HepG2 (cell line): Measurements from ENCODE around the gene CRHR1. TPM values are rescaled to one million over a fixed set of nuclear protein-coding genes. Genes with fewer than 3 reads are reported as not detected.

Experiments
- ATAC-seq: fragments of 200-7000 bp; cut with Tn5 transposase; 3 replicates; pipeline ENCODE4 v1.9.1; 2020; ENCODE audit warnings: mild to moderate bottlenecking, moderate library complexity
- BruUV-seq: library from RNA; stranded (reverse); fragments of 400-500 nt; replicated peaks from 2 replicates; lab custom pipeline; 2021; lab: Mats Ljungman, UMichigan
- CTCF ChIA-PET: fragments of 300-600 bp; formaldehyde crosslinking; extraction: SDS; loops from one replicate; lab custom pipeline; 2021; ENCODE audit warnings: low total read pairs, inconsistent platforms, low intra/inter-chr PET ratio; lab: Yijun Ruan, JAX
- POLR2A ChIA-PET: fragments of 350-600 bp; sonication (Branson Sonifier 250); formaldehyde crosslinking; loops from one replicate; lab custom pipeline; 2020; ENCODE audit warnings: antibody characterized with exemption, inconsistent platforms; lab: Yijun Ruan, JAX
- DNase-seq: peaks from one replicate; pipeline ENCODE4 v3.0.0-alpha.2; 2015; ENCODE audit warnings: low spot score
- FAIRE-seq: peaks from 3 replicates; lab custom pipeline; 2011; peaks lifted over from hg19 to GRCh38; lab: Jason Lieb, UNC
- H2AFZ ChIP-seq: one replicate; pipeline ENCODE4 v1.6.1; 2011; ENCODE audit warnings: low read length, inconsistent platforms
- H3K27ac ChIP-seq: fragments of 300-600 bp; 3 replicates; pipeline ENCODE4 v1.8.0; 2011; ENCODE audit warnings: mixed run types, mild to moderate bottlenecking, mixed read lengths, low read length, inconsistent platforms; ENCODE audit not compliant: insufficient read depth; ENCODE audit errors: extremely low read length
- H3K27me3 ChIP-seq, 2 experiments: fragments of 200-600 bp in 1 of 2; 2 replicates in 1 of 2; 3 replicates in 1 of 2; pipeline versions ENCODE4 v1.6.0 to v1.8.0; 2011; ENCODE audit warnings: low read length in 2 of 2, mild to moderate bottlenecking in 2 of 2, moderate library complexity in 2 of 2, inconsistent platforms in 1 of 2; ENCODE audit not compliant: insufficient read depth in 2 of 2, control insufficient read depth in 1 of 2
- H3K36me3 ChIP-seq, 2 experiments: fragments of 200-600 bp in 1 of 2; replicated peaks in 1 of 2; 2 replicates in 1 of 2; 3 replicates in 1 of 2; pipeline versions ENCODE4 v1.5.1 to v1.8.0; 2011; ENCODE audit warnings: low read length in 2 of 2, inconsistent platforms in 1 of 2; ENCODE audit not compliant: insufficient read depth in 2 of 2, control insufficient read depth in 1 of 2
- H3K4me1 ChIP-seq: 2 replicates; pipeline ENCODE4 v1.5.1; 2012; ENCODE audit warnings: low read length, inconsistent platforms; ENCODE audit not compliant: insufficient read depth
- H3K4me2 ChIP-seq: 2 replicates; pipeline ENCODE4 v1.6.0; 2011; ENCODE audit warnings: low read depth, low read length, inconsistent platforms
- H3K4me3 ChIP-seq, 3 experiments: fragments of 200-600 bp in 1 of 3; sonication (generic), shearing (Covaris generic) in 1 of 3; replicated peaks in 1 of 3; 2 replicates each; pipeline ENCODE4 v1.5.1; 2011 to 2016; ENCODE audit warnings: low read length in 3 of 3, inconsistent platforms in 2 of 3, low read depth in 2 of 3, mild to moderate bottlenecking in 2 of 3, control low read depth in 1 of 3, mixed read lengths in 1 of 3; ENCODE audit not compliant: insufficient read depth in 1 of 3
- H3K79me2 ChIP-seq: one replicate; pipeline ENCODE4 v1.6.1; 2011; ENCODE audit warnings: low read length, inconsistent platforms; ENCODE audit not compliant: insufficient read depth
- H3K9ac ChIP-seq: 2 replicates; pipeline ENCODE4 v1.6.0; 2011; ENCODE audit warnings: mild to moderate bottlenecking, low read depth, low read length, inconsistent platforms; ENCODE audit not compliant: insufficient read depth
- H3K9me3 ChIP-seq: 2 replicates; pipeline ENCODE4 v1.5.1; 2012; ENCODE audit warnings: mild to moderate bottlenecking, low read length
- H4K20me1 ChIP-seq: 2 replicates; pipeline ENCODE4 v1.6.0; 2011; ENCODE audit warnings: inconsistent platforms, mild to moderate bottlenecking, low read length, moderate library complexity; ENCODE audit not compliant: insufficient read depth
- CCAR2 ChIP-seq: fragments of 200-400 bp; formaldehyde crosslinking; optimal IDR thresholded peaks from 2 replicates; pipeline ENCODE3; 2018; ENCODE audit warnings: low read depth, mild to moderate bottlenecking, low read length, moderate library complexity
- GFI1 ChIP-seq: sonication (generic); formaldehyde crosslinking; IDR thresholded peaks from 2 replicates; pipeline ENCODE4 v1.5.0; 2020; ENCODE audit warnings: missing genetic modification reagents, mild to moderate bottlenecking, borderline replicate concordance
- MATR3 ChIP-seq: sonication (generic); formaldehyde crosslinking; IDR thresholded peaks from 2 replicates; pipeline ENCODE4 v1.4.0; 2020; ENCODE audit warnings: missing genetic modification reagents
- SAFB2 ChIP-seq: sonication (generic); formaldehyde crosslinking; IDR thresholded peaks from 2 replicates; pipeline ENCODE4 v1.5.1; 2020; ENCODE audit warnings: missing genetic modification reagents, low read depth, mild to moderate bottlenecking, borderline replicate concordance
- SMC3 ChIP-seq: IDR thresholded peaks from 2 replicates; pipeline ENCODE4 v1.6.1; 2011; ENCODE audit warnings: low read length, improper control_type of control experiment
- STAG1 ChIP-seq: sonication (generic); formaldehyde crosslinking; IDR thresholded peaks from 2 replicates; pipeline ENCODE4 v1.4.0; 2020; ENCODE audit warnings: missing genetic modification reagents
- ZBTB7A ChIP-seq: sonication (generic); formaldehyde crosslinking; IDR thresholded peaks from 2 replicates; pipeline ENCODE4 v1.8.0; 2022; ENCODE audit warnings: mild to moderate bottlenecking, missing genetic modification reagents
- ZFP36L2 ChIP-seq: sonication (generic); formaldehyde crosslinking; IDR thresholded peaks from 2 replicates; pipeline ENCODE4 v1.4.0; 2020; ENCODE audit warnings: missing genetic modification reagents
- ZNF644 ChIP-seq: IDR thresholded peaks from 2 replicates; pipeline ENCODE4 v1.6.1; 2016; ENCODE audit warnings: low read depth
- WGBS: methylation state at CpG from one replicate; pipeline ENCODE4 v1.1.6; 2017; ENCODE audit warnings: low lambda C conversion rate; 5-methylcytosine and 5-hydroxymethylcytosine counted together
- in situ Hi-C: cut with HindIII; loops from 2 replicates; pipeline ENCODE4 v1.10.0; 2017; ENCODE audit warnings: low pct_unique_long_range_greater_than_20kb; ENCODE audit not compliant: extremely low pct_ligation_motif_present
- intact Hi-C: fragments of 100-400 bp; cut with micrococcal nuclease; formaldehyde crosslinking; loops from one replicate; pipeline ENCODE4 v1.10.0; 2022; ENCODE audit not compliant: unreplicated experiment
- polyA plus RNA-seq, 8 experiments: library from polyadenylated mRNA; depleted of rRNA in 3 of 8; stranded (reverse) in 7 of 8; unstranded in 1 of 8; fragments of >200 nt; fragmentation: Illumina TruSeq in 4 of 8; extraction: Trizol in 4 of 8; gene quantifications; 2 replicates each; pipeline versions ENCODE4 v1.2.1 to v1.2.3, GENCODE V29; 2011 to 2016; ENCODE audit warnings: low read depth in 4 of 8, missing spikeins in 1 of 8, mixed read lengths in 1 of 8; ENCODE audit not compliant: insufficient read depth in 1 of 8
- total RNA-seq, 5 experiments: library from RNA; depleted of rRNA; stranded (reverse); fragments of >200 nt; fragmentation: Illumina TruSeq; extraction: Trizol; gene quantifications; 2 replicates each; pipeline ENCODE4 v1.2.3, GENCODE V29; 2016; ENCODE audit warnings: low read depth in 1 of 5
- TF ChIP-seq, protein P1 (sequence below): sonication (generic); formaldehyde crosslinking; IDR thresholded peaks from 2 replicates; pipeline ENCODE4 v1.5.1; 2020; ENCODE audit warnings: missing genetic modification reagents, mild to moderate bottlenecking, borderline replicate concordance
- TF ChIP-seq, protein P2 (sequence below): sonication (generic); formaldehyde crosslinking; IDR thresholded peaks from 2 replicates; pipeline ENCODE4 v1.5.1; 2020; ENCODE audit warnings: mild to moderate bottlenecking, missing genetic modification reagents, moderate library complexity

Gene CRHR1
- total and polyA plus RNA-seq, 2 of the 13 experiments (the other 11 are each of a cell fraction or from before 2014, with no cell fraction given) = not detected

DNA sequence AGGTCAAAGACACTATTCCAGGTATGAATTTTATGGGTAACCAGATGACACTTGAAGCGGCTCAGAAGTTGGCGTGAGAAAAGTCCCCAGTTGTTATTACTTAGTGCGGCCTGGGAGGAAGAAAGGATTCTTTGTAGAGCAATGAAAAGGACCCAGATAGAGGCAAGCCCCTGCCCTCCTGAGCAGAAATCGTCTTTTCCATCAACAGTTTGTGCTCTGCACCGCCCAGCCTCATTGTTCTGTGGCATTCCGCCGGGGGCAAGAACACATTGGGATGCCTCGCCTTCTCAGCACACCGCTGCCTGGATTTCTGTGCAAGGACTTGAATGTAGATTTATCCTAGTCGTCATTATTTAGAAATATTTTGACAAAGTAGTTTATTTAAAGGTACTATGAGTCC is 32.7 kb upstream of the CRHR1 start:
- in situ Hi-C loops = loop anchor here (5.0 kb wide), 1 partner anchor 51 kb away; no protein-coding TSS in a partner anchor
- Histone ChIP-seq H3K27ac (no peak overlapping the region), H3K9me3 (no peaks in the 10 kb centered on the region), H3K36me3 (no peaks in the 10 kb centered on the region), H3K4me2 (no peak overlapping the region), H4K20me1 (no peaks in the 10 kb centered on the region; the same call in 1 of the 2 replicates), H3K4me1 (no peaks in the 10 kb centered on the region), H3K9ac (no peak overlapping the region), H3K4me3 (no peak overlapping the region), H3K27me3 (peaks cover 8 to 69% of the 10 kb centered on the region in 2 experiments), H2AFZ (no peak overlapping the region), H3K79me2 (no peaks in the 10 kb centered on the region)
- intact Hi-C loops = no loop called here
- ChIA-PET CTCF (no interaction called here), POLR2A (no interaction called here)
- no peak for TF ChIP-seq MATR3 (CRISPR knock-in tag)
- TF ChIP-seq ZBTB7A (CRISPR knock-in tag) = no peak
- TF ChIP-seq, protein P1, sequence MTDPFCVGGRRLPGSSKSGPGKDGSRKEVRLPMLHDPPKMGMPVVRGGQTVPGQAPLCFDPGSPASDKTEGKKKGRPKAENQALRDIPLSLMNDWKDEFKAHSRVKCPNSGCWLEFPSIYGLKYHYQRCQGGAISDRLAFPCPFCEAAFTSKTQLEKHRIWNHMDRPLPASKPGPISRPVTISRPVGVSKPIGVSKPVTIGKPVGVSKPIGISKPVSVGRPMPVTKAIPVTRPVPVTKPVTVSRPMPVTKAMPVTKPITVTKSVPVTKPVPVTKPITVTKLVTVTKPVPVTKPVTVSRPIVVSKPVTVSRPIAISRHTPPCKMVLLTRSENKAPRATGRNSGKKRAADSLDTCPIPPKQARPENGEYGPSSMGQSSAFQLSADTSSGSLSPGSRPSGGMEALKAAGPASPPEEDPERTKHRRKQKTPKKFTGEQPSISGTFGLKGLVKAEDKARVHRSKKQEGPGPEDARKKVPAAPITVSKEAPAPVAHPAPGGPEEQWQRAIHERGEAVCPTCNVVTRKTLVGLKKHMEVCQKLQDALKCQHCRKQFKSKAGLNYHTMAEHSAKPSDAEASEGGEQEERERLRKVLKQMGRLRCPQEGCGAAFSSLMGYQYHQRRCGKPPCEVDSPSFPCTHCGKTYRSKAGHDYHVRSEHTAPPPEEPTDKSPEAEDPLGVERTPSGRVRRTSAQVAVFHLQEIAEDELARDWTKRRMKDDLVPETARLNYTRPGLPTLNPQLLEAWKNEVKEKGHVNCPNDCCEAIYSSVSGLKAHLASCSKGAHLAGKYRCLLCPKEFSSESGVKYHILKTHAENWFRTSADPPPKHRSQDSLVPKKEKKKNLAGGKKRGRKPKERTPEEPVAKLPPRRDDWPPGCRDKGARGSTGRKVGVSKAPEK (CRISPR knock-in tag) = no peak
- TF ChIP-seq SMC3 = no peak
- TF ChIP-seq CCAR2 = no peak
- TF ChIP-seq, protein P2, sequence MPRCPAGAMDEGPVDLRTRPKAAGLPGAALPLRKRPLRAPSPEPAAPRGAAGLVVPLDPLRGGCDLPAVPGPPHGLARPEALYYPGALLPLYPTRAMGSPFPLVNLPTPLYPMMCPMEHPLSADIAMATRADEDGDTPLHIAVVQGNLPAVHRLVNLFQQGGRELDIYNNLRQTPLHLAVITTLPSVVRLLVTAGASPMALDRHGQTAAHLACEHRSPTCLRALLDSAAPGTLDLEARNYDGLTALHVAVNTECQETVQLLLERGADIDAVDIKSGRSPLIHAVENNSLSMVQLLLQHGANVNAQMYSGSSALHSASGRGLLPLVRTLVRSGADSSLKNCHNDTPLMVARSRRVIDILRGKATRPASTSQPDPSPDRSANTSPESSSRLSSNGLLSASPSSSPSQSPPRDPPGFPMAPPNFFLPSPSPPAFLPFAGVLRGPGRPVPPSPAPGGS = no peak
- no peak for TF ChIP-seq STAG1 (CRISPR knock-in tag)
- no peak for TF ChIP-seq GFI1 (CRISPR knock-in tag)
- no peak for TF ChIP-seq ZFP36L2 (CRISPR knock-in tag)
- no peak for TF ChIP-seq ZNF644 (CRISPR knock-in tag)
- TF ChIP-seq SAFB2 (CRISPR knock-in tag) = no peak
- FAIRE-seq (no peak), DNase-seq (no peak), ATAC-seq (no peak)
- no TSS peak for BruUV-seq
- 51% methylated on average over 9 of the region's 10 CpGs for WGBS
